ENCODE measurements around the gene TDRD7.

- no peak for TF ChIP-seq CTCF (IDR thresholded peaks at IDR 0.05; ENCODE audit: poor library complexity)
- TF ChIP-seq EZH2 (IDR thresholded peaks at IDR 0.05; ENCODE audit: borderline replicate concordance): no peak
- no peak for TF ChIP-seq EZH2phosphoT487 (IDR thresholded peaks at IDR 0.05; ENCODE audit: low read depth, severe bottlenecking, unreplicated experiment)
These were observed 91.3 kb downstream of the TDRD7 start for GRCh38 chr9:97502984-97503861.

All from hepatocyte (in vitro differentiated cells).